Duodenal mucosa (tissue), 2 donors: ENCODE results near the gene TBL3.
"Not testable (repeated sequence)": the region's sequence is repeated elsewhere in the genome, so short reads cannot be mapped to it uniquely, and the experiment has no call there.

Source experiments
- H3K27ac ChIP-seq: one replicate; pipeline ENCODE4 v1.7.0; 2013; ENCODE audit warnings: low read depth, low read length
- H3K27me3 ChIP-seq, 2 donors: one replicate each; pipeline ENCODE4 v1.7.0; 2013; ENCODE audit warnings: low read length in 2 of 2, control low read depth in 1 of 2; ENCODE audit not compliant: insufficient read depth in 2 of 2, control insufficient read depth in 1 of 2
- H3K36me3 ChIP-seq, 2 donors: one replicate each; pipeline ENCODE4 v1.7.0; 2013; ENCODE audit warnings: low read length in 2 of 2, control low read depth in 1 of 2; ENCODE audit not compliant: insufficient read depth in 2 of 2, control insufficient read depth in 1 of 2
- H3K4me1 ChIP-seq, 2 donors: one replicate each; pipeline ENCODE4 v1.7.0; 2013; ENCODE audit warnings: low read length in 2 of 2, control low read depth in 1 of 2; ENCODE audit not compliant: insufficient read depth in 2 of 2, control insufficient read depth in 1 of 2
- H3K4me3 ChIP-seq, 2 donors: one replicate each; pipeline ENCODE4 v1.7.0; 2013; ENCODE audit warnings: low read length in 2 of 2, low read depth in 1 of 2
- H3K9ac ChIP-seq, 2 donors: one replicate each; pipeline ENCODE4 v1.7.0; 2013; ENCODE audit warnings: low read length in 2 of 2, low read depth in 1 of 2
- H3K9me3 ChIP-seq, 2 donors: one replicate each; pipeline ENCODE4 v1.7.0; 2013; ENCODE audit warnings: low read length in 2 of 2, control low read depth in 1 of 2; ENCODE audit not compliant: control insufficient read depth in 1 of 2

Gene TBL3

DNA sequence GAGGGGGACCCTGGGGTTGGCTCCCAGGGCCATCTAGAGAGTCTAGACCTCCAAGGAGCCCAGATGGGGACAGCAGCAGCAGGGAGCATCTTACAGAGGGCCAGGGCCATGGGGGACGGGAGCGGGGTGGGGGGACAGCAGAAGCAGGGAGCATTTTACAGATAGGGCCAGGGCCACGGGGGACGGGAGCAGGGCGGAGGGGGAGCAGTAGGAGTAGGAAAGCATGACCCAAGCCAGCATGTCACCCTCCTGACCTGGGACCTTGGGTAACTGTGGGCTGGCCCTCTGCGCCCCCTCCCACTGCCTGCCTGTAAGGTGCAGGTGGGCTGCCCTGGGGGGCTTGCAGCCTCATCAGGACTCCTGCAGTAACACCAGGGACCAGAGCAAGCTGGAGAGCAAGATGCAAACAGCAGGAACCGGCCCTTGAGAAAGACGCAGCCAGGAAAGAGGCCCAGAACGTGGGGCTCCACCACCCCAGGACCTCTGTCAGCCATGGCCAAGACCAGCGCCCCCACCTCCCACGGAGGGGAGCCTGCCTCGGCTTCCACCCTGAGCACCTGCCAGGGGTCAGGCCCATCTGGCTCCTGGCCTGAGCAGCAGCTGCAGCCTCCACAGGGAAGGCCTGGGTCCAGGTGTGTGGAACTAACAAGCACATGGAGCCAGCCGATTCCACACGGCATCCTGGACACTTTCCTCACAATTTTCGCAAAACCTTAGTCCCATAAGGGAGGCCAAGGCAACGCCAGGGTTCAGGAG lies 35.4 kb downstream of the TBL3 start:
- peaks cover 2 to 19% of the 10 kb centered on the region in 2 donors for H3K36me3 ChIP-seq
- peak overlapping the region; percentile 87 to 92 for H3K9ac ChIP-seq
- no peaks in the 10 kb centered on the region for H3K27me3 ChIP-seq
- H3K9me3 ChIP-seq, result no peaks in the 10 kb centered on the region
- H3K27ac ChIP-seq, result no peak overlapping the region
- H3K4me1 ChIP-seq, result peaks cover 35 to 44% of the 10 kb centered on the region in 2 donors
- H3K4me3 ChIP-seq, result peak overlapping the region; percentile 79 to 83

DNA sequence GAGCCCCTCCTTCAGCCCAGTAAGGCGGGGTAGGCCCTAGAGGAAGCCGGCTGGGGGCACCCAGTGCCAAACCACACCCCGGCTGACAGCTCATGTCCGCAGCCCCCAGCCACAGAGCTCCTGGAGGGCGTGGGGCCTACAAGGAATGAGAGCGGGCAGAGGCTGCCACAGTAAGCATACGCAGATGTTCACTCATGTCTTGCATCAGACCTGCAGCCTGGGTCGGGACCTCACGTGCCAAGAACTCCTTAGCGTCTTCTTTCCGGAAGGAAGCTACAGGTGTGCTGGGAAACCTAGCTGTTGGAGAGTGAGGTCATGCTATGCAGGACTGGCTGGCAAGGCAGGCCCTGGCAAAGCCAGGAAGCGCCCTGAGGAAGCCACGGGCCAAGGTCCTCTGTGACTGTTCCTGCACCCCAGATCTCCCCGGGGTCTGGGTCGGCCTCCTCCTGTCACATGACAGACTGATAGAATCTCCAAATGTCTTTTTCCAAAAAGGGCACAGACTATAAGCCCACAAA lies 36.2 kb downstream of the TBL3 start:
- Histone ChIP-seq H3K4me3 (peak overlapping the region; percentile 79 to 83), H3K4me1 (peaks cover 35 to 44% of the 10 kb centered on the region in 2 donors), H3K27ac (peak overlapping the region; percentile 70), H3K9ac (peak overlapping the region; percentile 87 to 92), H3K36me3 (peaks cover 0 to 10% of the 10 kb centered on the region in 2 donors), H3K9me3 (no peaks in the 10 kb centered on the region), H3K27me3 (no peaks in the 10 kb centered on the region)

DNA sequence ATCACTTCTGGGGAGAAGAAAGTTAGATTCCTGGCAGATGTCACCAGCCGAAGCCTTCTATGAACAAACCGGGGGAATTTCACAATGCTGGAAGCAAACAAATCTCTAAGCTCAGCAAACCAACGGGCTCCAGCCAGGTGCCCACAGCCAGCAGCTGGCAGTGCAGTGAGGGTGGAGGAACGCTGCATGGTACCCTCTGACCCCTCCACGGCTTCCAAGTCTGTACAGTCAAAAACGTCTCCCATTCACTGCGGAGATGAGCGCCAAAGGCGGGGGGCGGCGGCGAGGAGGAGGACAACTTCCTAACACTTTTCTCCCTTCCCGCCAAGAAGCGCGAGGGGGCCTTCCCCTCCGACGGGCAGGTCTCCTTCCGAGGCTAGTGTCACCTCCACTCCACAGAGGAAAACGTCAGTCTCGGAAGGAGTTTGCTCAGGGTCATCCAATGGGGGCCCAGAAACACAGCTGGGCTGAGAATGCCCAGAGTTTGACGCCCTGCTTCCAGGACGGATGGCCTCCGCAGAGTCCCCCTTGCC lies 36.8 kb downstream of the TBL3 start:
- Histone ChIP-seq H3K36me3 (peaks cover 0 to 4% of the 10 kb centered on the region in 2 donors), H3K4me1 (peaks cover 35 to 44% of the 10 kb centered on the region in 2 donors), H3K9ac (peak overlapping the region; percentile 87 to 92), H3K27me3 (no peaks in the 10 kb centered on the region), H3K27ac (peak overlapping the region; percentile 70), H3K9me3 (no peaks in the 10 kb centered on the region), H3K4me3 (peak overlapping the region; percentile 79 to 83)

DNA sequence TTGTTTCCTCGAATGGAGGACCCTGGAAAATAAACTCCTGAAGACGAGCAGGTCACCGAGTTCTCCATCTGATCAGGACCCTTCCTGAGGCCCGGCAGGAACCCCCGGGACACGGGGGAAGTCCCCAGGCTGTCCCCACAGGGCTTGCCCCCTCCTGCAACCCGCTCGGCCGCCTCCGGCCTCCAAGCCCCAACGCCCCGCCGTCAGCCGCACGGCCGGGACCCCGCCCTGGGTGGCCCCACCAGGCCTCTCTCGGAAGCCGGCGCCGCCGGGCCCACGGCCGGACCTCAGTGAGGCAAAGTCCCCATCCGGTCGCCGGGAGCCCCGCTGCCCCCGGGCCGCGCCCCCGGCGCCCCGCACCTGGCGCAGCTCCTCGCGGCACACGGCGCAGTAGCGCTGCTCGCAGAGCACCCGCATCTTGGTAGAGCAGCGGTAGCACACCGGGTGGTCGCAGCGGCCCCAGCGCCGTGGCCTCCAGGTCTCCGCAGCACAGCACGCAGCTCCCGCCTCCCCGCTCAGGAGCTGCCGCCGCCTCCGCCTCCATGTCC lies 37.4 kb downstream of the TBL3 start:
- Histone ChIP-seq H3K4me1 (peaks cover 31 to 39% of the 10 kb centered on the region in 2 donors), H3K9me3 (no peaks in the 10 kb centered on the region), H3K27ac (peak overlapping the region; percentile 70), H3K9ac (peak overlapping the region; percentile 87 to 92), H3K36me3 (peaks cover 0 to 4% of the 10 kb centered on the region in 2 donors), H3K27me3 (no peaks in the 10 kb centered on the region), H3K4me3 (peak overlapping the region; percentile 79 to 83)

DNA sequence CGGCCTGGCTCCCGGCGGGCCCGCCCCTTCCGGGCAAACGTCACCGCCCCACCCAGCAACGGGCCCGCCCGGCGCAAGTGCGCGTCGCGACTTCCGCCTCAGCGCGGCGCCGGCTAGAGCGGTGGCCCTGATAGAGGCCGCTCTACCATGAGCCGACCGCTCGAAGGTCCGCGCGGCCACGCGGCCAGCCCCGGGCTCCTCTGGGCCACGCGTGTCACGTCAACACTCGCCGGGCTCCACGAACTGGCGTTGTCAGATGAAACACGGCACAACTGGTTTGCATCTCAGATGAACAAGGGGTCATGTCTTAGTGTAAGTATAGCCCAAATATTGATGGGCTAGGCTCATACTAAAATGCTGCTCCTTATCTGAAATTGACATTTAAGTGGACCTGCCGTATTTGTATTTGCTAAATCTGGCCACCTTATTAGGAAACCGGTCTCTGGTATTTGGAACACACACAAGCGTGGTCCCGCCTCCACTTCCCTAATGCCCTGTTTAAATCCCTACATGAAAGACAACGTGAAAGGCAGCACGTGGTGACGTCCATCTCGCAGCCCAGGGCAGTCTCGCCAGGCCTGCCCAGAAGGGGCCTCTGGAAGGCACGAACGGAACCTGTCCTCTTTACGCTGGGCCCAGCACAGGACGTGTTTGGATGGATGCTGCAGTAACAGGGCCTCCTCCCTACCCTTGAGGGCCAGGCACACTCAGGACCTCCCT lies 38.1 kb downstream of the TBL3 start, which contains the start of gene ZNF598:
Gene ZNF598 (minus strand): TSS at position 31 of the 720 bp plus-strand sequence.
- Histone ChIP-seq H3K9me3 (no peaks in the 10 kb centered on the region), H3K4me1 (peaks cover 29 to 33% of the 10 kb centered on the region in 2 donors), H3K9ac (peak within 1 kb of the TSS; percentile 87 to 92), H3K4me3 (peak within 1 kb of the TSS; percentile 79 to 84), H3K36me3 (peaks cover 0 to 4% of the 10 kb centered on the region in 2 donors), H3K27ac (peak within 1 kb of the TSS; percentile 70), H3K27me3 (no peaks in the 10 kb centered on the region)

DNA sequence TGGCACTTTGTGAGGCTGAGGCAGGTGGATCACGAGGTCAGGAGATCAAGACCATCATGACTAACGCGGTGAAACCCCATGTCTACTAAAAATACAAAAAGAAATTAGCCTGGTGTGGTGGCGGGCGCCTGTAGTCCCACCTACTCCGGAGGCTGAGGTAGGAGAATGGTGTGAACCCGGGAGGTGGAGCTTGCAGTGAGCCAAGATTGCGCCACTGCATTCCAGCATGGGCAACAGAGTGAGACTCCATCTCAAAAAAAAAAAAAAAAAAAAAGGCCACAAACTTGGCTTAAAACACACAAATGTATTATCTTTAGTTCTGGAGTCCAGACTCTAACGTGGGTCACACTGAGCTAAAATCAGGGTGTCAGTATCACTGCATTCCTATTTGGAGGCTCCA lies 39.9 kb downstream of the TBL3 start:
- H3K9me3 ChIP-seq, H3K4me3 ChIP-seq, H3K36me3 ChIP-seq, H3K27me3 ChIP-seq, H3K27ac ChIP-seq, H3K9ac ChIP-seq: not testable (repeated sequence)
- peaks cover 34 to 35% of the 10 kb centered on the region in 2 donors for H3K4me1 ChIP-seq

DNA sequence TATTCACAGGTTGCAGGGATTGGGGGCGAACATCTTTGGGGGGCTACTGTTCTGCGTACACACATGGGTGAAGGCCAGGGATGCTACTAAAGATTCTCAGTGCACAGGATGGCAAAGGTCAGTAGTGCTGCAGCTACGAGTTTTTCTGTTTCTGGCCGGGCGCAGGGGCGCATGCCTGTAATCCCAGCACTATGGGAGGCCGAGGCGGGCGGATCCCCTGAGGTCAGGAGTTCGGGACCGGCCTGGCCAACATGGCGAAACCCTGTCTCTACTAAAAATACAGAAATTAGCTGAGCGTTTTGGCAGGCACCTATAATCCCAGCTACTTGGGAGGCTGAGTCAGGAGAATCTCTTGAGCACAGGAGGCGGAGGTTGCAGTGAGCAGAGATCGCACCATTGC lies 41.7 kb downstream of the TBL3 start:
- Histone ChIP-seq H3K9me3 (no peaks in the 10 kb centered on the region), H3K27me3 (no peaks in the 10 kb centered on the region), H3K4me3 (no peak overlapping the region), H3K36me3 (no peaks in the 10 kb centered on the region), H3K4me1 (peaks cover 16 to 20% of the 10 kb centered on the region in 2 donors), H3K27ac (no peak overlapping the region), H3K9ac (no peak overlapping the region)

DNA sequence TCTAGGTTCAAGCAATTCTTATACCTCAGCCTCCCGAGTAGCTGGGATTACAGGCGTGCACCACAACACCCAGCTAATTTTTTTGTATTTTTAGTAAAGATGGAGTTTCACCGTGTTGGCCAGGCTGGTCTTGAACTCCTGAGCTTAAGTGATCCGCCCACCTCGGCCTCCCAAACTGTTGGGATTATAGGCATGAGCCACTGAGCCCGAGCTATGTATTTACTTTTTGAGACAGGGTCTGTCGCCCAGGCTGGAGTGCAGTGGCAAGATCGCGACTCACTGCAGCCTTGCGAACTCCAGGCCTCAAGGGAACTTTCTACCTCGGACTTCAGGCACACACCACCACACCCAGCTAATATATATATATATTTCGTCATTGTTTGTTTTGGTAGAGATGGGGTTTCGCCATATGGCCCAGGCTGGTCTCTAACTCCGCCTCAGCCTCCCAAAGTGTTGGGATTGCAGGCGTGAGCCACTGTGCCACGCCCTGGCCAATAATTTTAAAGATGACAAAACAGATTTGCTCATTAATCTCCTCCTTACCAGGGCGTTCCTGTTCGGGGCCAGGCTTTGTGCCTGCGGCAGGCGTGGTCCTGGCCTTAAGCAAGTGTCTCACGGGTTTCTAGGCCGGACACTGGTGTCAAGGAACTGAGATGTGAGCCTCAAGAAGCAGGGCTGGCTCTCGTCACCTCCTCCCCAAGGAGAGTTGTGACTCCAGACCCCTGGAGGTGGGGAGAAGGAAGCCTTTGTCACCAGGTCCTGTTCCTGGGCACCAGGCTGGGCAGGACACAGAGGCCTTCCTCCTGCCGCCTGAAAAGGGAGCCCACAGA lies 43.5 kb downstream of the TBL3 start:
- Histone ChIP-seq H3K4me3 (no peak overlapping the region), H3K27me3 (peaks cover 11 to 17% of the 10 kb centered on the region in 2 donors), H3K9me3 (no peaks in the 10 kb centered on the region), H3K36me3 (no peaks in the 10 kb centered on the region), H3K9ac (peak overlapping the region in 1 of 2 donors; percentile 20), H3K4me1 (peaks cover 9 to 11% of the 10 kb centered on the region in 2 donors), H3K27ac (peak overlapping the region; percentile 30)

DNA sequence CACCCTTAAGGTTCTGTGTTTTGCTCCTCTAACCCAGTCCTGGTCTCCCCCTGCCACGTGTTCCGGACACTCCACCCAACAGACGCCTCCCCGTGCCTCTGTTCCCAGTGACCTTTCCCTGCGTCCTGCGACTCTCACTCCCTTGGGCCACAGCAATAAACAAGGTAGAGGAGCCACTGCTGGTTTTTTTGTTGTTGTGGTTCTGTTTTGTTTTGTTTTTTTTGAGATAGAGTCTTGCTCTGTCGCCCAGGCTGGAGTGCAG lies 44.0 kb downstream of the TBL3 start:
- Histone ChIP-seq H3K9me3 (no peaks in the 10 kb centered on the region), H3K27me3 (peaks cover 17 to 18% of the 10 kb centered on the region in 2 donors), H3K9ac (peak overlapping the region in 1 of 2 donors; percentile 20), H3K4me1 (peaks cover 5 to 7% of the 10 kb centered on the region in 2 donors), H3K4me3 (no peak overlapping the region), H3K27ac (no peak overlapping the region), H3K36me3 (no peaks in the 10 kb centered on the region)
